ENCODE data around the gene EPS8L3. TPM values are rescaled to one million over a fixed set of nuclear protein-coding genes. Genes with fewer than 3 reads are reported as not detected.

The EPS8L3 gene
- total RNA-seq, 1 experiment from 2014 or later: 0.96 TPM

GRCh38 chr1:109788695-109789521 is 25.2 kb upstream of the EPS8L3 start (continued):
- TF ChIP-seq REST (IDR thresholded peaks at IDR 0.05; ENCODE audit: low read depth): no peak
- TF ChIP-seq SP1 (IDR thresholded peaks at IDR 0.05; ENCODE audit: low read depth): no peak

- ChIA-PET RAD21 (ENCODE audit: low non-redundant PET in 1 of 2, low total read pairs in 2 of 2, uncharacterized antibody in 2 of 2, unreplicated experiment in 2 of 2) (interaction anchor here in 1 of 2 experiments (0.9 kb wide), 1 partner anchor 11 kb away, joined by 3 read pairs; no protein-coding TSS in a partner anchor), POLR2A (interaction anchor here (0.9 kb wide), 1 partner anchor 240 kb away, joined by 3 read pairs; the partner anchor contains the start of gene GNAI3), CTCF (interaction anchor here (19.5 kb wide), 1 partner anchor 194 kb away, joined by 396 read pairs; the partner anchor contains the start of gene AHCYL1)
- H2AFZ ChIP-seq (ENCODE audit: low read depth, low read length, poor library complexity, severe bottlenecking): no peak overlapping the region
- no peaks in the 10 kb centered on the region for H3K9me2 ChIP-seq (ENCODE audit: insufficient read depth)
- no peaks in the 10 kb centered on the region for H3K9me3 ChIP-seq (ENCODE audit: control insufficient read depth in 1 of 2, insufficient read depth in 1 of 2, low read depth in 1 of 2, low read length in 2 of 2)
- no peak overlapping the region for H3K9ac ChIP-seq (ENCODE audit: low read length)
- H3K79me2 ChIP-seq (ENCODE audit: insufficient read depth, low read length): no peaks in the 10 kb centered on the region
- peaks cover 39 to 80% of the 10 kb centered on the region in 2 experiments for H3K4me1 ChIP-seq (ENCODE audit: control insufficient read depth in 1 of 2, insufficient read depth in 2 of 2, low read length in 2 of 2)
- no peaks in the 10 kb centered on the region for H3K27me3 ChIP-seq (ENCODE audit: insufficient read depth, low read length)
- DNase-seq (ENCODE audit: low read depth, low spot score): no peak
- no TSS peak for BruUV-seq (replicated peaks)
- H3K36me3 ChIP-seq (ENCODE audit: control insufficient read depth in 1 of 2, insufficient read depth in 2 of 2, low read length in 2 of 2): no peaks in the 10 kb centered on the region
- no peak overlapping the region for H3K27ac ChIP-seq (ENCODE audit: low read depth, low read length)
- H3K4me3 ChIP-seq (replicated peaks in 1 of 2; ENCODE audit: low read depth in 1 of 2, low read length in 2 of 2): no peak overlapping the region
- intact Hi-C loops (cut with micrococcal nuclease): no loop called here
- no peak for ATAC-seq
- H3K4me2 ChIP-seq (ENCODE audit: low read length): peak overlapping the region; percentile 19
- no peak for TF ChIP-seq CTCF (IDR thresholded peaks at IDR 0.05 in 2 of 3, conservative IDR thresholded peaks at IDR 0.05 in 1 of 3; ENCODE audit: borderline replicate concordance in 1 of 3, insufficient read depth in 1 of 3, low read depth in 2 of 3, low read length in 2 of 3)
- no peak for TF ChIP-seq EZH2 (IDR thresholded peaks at IDR 0.05)
- TF ChIP-seq ZFX (IDR thresholded peaks at IDR 0.05): no peak
- H4K20me1 ChIP-seq (ENCODE audit: insufficient read depth): no peaks in the 10 kb centered on the region
Observed at GRCh38 chr1:109787845-109788601, 24.3 kb upstream of the EPS8L3 start.

Data from HCT116 (cell line).